HG02798 (cell line): ENCODE results near the gene POU5F1.

Source experiments
- ATAC-seq: cut with Tn5 transposase; IDR thresholded peaks from one replicate; pipeline ENCODE4 v1.9.1; 2021; ENCODE audit warnings: mild to moderate bottlenecking; ENCODE audit not compliant: unreplicated experiment, poor library complexity

Gene POU5F1

GRCh38 chr6:31169123-31169857, 1.2 kb downstream of the POU5F1 start:
- ATAC-seq: no peak

GRCh38 chr6:31168606-31169005, 1.9 kb downstream of the POU5F1 start:
- no peak for ATAC-seq

GRCh38 chr6:31165986-31166385, 4.5 kb downstream of the POU5F1 start:
- no peak for ATAC-seq

- ATAC-seq: peak; percentile 84
Measured at GRCh38 chr6:31165064-31165832, 5.2 kb downstream of the POU5F1 start.

GRCh38 chr6:31164475-31165063, 5.9 kb downstream of the POU5F1 start:
- ATAC-seq: peak; percentile 14

- no peak for ATAC-seq
Measured at GRCh38 chr6:31163922-31164321, 6.6 kb downstream of the POU5F1 start.

- no peak for ATAC-seq
Measured at GRCh38 chr6:31162463-31163165, 7.9 kb downstream of the POU5F1 start.

GRCh38 chr6:31161216-31162126, 9.0 kb downstream of the POU5F1 start:
- no peak for ATAC-seq

GRCh38 chr6:31158863-31159855, 11.3 kb downstream of the POU5F1 start:
- ATAC-seq: no peak

GRCh38 chr6:31158140-31158862, 12.2 kb downstream of the POU5F1 start, which contains the start of gene TCF19:
Gene TCF19 (plus strand): TSS chr6:31158589. CDS start chr6:31159470, 881 bp downstream.
- ATAC-seq: peak; percentile 85

- no peak for ATAC-seq
Measured at GRCh38 chr6:31157513-31158139, 12.9 kb downstream of the POU5F1 start, which contains the start of gene CCHCR1. Gene CCHCR1 (minus strand): TSS chr6:31157802. CDS start chr6:31157600, 202 bp downstream.

- no peak for ATAC-seq
Measured at GRCh38 chr6:31156641-31157040, 13.8 kb downstream of the POU5F1 start.

GRCh38 chr6:31154436-31154835, 16.0 kb downstream of the POU5F1 start:
- no peak for ATAC-seq

GRCh38 chr6:31152781-31153180, 17.7 kb downstream of the POU5F1 start:
- ATAC-seq: no peak

GRCh38 chr6:31149827-31150447, 20.5 kb downstream of the POU5F1 start:
- no peak for ATAC-seq

GRCh38 chr6:31145386-31145785, 25.1 kb downstream of the POU5F1 start:
- no peak for ATAC-seq

- no peak for ATAC-seq
Measured at GRCh38 chr6:31144970-31145340, 25.5 kb downstream of the POU5F1 start.
